Fibroblast of lung (primary cell): ENCODE results near the gene TMTC3. TPM values are rescaled to one million over a fixed set of nuclear protein-coding genes. Genes with fewer than 3 reads are reported as not detected.

Source experiments
- DNase-seq, 2 donors: peaks; one replicate each; pipeline versions ENCODE4 v3.0.0 to v3.0.0-alpha.2; 2010; ENCODE audit warnings: low read depth in 2 of 2
- H2AFZ ChIP-seq: 2 replicates; pipeline ENCODE4 v1.5.1; 2012; ENCODE audit warnings: low read length, control low read depth, inconsistent platforms
- H3K27ac ChIP-seq: 2 replicates; pipeline ENCODE4 v1.5.1; 2011; ENCODE audit warnings: low read length, control low read depth; ENCODE audit not compliant: insufficient read depth
- H3K27me3 ChIP-seq: 2 replicates; pipeline ENCODE4 v1.5.1; 2011; ENCODE audit warnings: mild to moderate bottlenecking, low read length; ENCODE audit not compliant: control insufficient read depth, insufficient read depth
- H3K36me3 ChIP-seq: 2 replicates; pipeline ENCODE4 v1.5.1; 2011; ENCODE audit warnings: low read length; ENCODE audit not compliant: control insufficient read depth, insufficient read depth
- H3K4me1 ChIP-seq: 2 replicates; pipeline ENCODE4 v1.5.1; 2011; ENCODE audit warnings: low read length; ENCODE audit not compliant: control insufficient read depth, insufficient read depth; ENCODE audit errors: extremely low read depth
- H3K4me2 ChIP-seq: 2 replicates; pipeline ENCODE4 v1.5.1; 2011; ENCODE audit warnings: low read length, control low read depth; ENCODE audit not compliant: insufficient read depth; ENCODE audit errors: extremely low read depth
- H3K4me3 ChIP-seq, 4 experiments: fragments of 200-600 bp in 1 of 4; sonication (generic) in 1 of 4; replicated peaks in 1 of 4; 2 replicates each; pipeline ENCODE4 v1.5.1; 2011 to 2016; ENCODE audit warnings: low read length in 4 of 4, low read depth in 3 of 4, mild to moderate bottlenecking in 3 of 4, control low read depth in 2 of 4, inconsistent platforms in 1 of 4, mixed read lengths in 1 of 4; ENCODE audit not compliant: insufficient read depth in 1 of 4; ENCODE audit errors: control extremely low read depth in 1 of 4
- H3K79me2 ChIP-seq: 2 replicates; pipeline ENCODE4 v1.5.1; 2012; ENCODE audit warnings: mild to moderate bottlenecking, low read length, inconsistent platforms; ENCODE audit not compliant: control insufficient read depth, insufficient read depth
- H3K9ac ChIP-seq: 2 replicates; pipeline ENCODE4 v1.5.1; 2011; ENCODE audit warnings: mild to moderate bottlenecking, low read length, control low read depth; ENCODE audit not compliant: insufficient read depth
- H3K9me3 ChIP-seq: 2 replicates; pipeline ENCODE4 v1.5.1; 2012; ENCODE audit warnings: low read depth, low read length; ENCODE audit not compliant: control insufficient read depth, insufficient read depth
- H4K20me1 ChIP-seq: 2 replicates; pipeline ENCODE4 v1.5.1; 2011; ENCODE audit warnings: low read length; ENCODE audit not compliant: control insufficient read depth, insufficient read depth; ENCODE audit errors: extremely low read depth
- CTCF ChIP-seq, 2 donors: IDR thresholded peaks in 1 of 2; conservative IDR thresholded peaks in 1 of 2; 1 replicate in 1 of 2; 2 replicates in 1 of 2; pipeline ENCODE4 v1.5.1; 2011 to 2012; ENCODE audit warnings: low read length in 2 of 2, control low read depth in 1 of 2, inconsistent platforms in 1 of 2, low read depth in 1 of 2, mild to moderate bottlenecking in 1 of 2
- EZH2 ChIP-seq: IDR thresholded peaks from 2 replicates; pipeline ENCODE4 v1.5.1; 2012; ENCODE audit warnings: low read length, control low read depth, mild to moderate bottlenecking; ENCODE audit errors: missing control alignments
- polyA plus RNA-seq, 2 donors: library from polyadenylated mRNA; depleted of rRNA in 1 of 2; stranded (reverse) in 1 of 2; unstranded in 1 of 2; fragments of >200 nt; gene quantifications; 2 replicates each; pipeline ENCODE4 v1.2.1, GENCODE V29; 2011 to 2012; ENCODE audit warnings: missing spikeins in 1 of 2
- total RNA-seq: library from RNA; depleted of rRNA; stranded (reverse); fragments of >200 nt; gene quantifications from 2 replicates; pipeline ENCODE4 v1.2.1, GENCODE V29; 2014

The TMTC3 gene
- total and polyA plus RNA-seq, 2 donors (not counting 1 experiment from before 2014, with no cell fraction given) = 32.5 to 59.7 TPM

GRCh38 chr12:88242571-88242925 lies 100.4 kb downstream of the TMTC3 start:
- Histone ChIP-seq H3K4me2 (peak overlapping the region; percentile 65), H3K27ac (peak overlapping the region; percentile 80), H3K9ac (no peak overlapping the region), H3K27me3 (no peaks in the 10 kb centered on the region), H2AFZ (no peak overlapping the region), H3K79me2 (no peaks in the 10 kb centered on the region), H3K4me3 (no peak overlapping the region), H3K4me1 (peaks cover 15% of the 10 kb centered on the region), H3K36me3 (no peaks in the 10 kb centered on the region), H3K9me3 (no peaks in the 10 kb centered on the region), H4K20me1 (no peaks in the 10 kb centered on the region)
- TF ChIP-seq CTCF (conservative IDR thresholded peaks at IDR 0.05 in 1 of 2, IDR thresholded peaks at IDR 0.05 in 1 of 2; ENCODE audit: low read depth in 1 of 2, low read length in 2 of 2) = no peak
- TF ChIP-seq EZH2 = no peak
- peak; percentile 79 to 92 for DNase-seq

- Histone ChIP-seq H3K9me3 (no peaks in the 10 kb centered on the region), H3K4me2 (peak overlapping the region; percentile 65), H3K9ac (no peak overlapping the region), H3K27me3 (no peaks in the 10 kb centered on the region), H3K79me2 (no peaks in the 10 kb centered on the region), H3K4me1 (peaks cover 15% of the 10 kb centered on the region), H2AFZ (no peak overlapping the region), H3K27ac (peak overlapping the region; percentile 80), H3K36me3 (no peaks in the 10 kb centered on the region), H3K4me3 (no peak overlapping the region), H4K20me1 (no peaks in the 10 kb centered on the region)
- TF ChIP-seq EZH2 (no peak), CTCF (conservative IDR thresholded peaks at IDR 0.05 in 1 of 2, IDR thresholded peaks at IDR 0.05 in 1 of 2; ENCODE audit: low read depth in 1 of 2, low read length in 2 of 2) (no peak)
- DNase-seq = no peak
These were observed 100.8 kb downstream of the TMTC3 start for GRCh38 chr12:88242939-88243338.

GRCh38 chr12:88243982-88244381 lies 101.9 kb downstream of the TMTC3 start:
- H3K4me2 ChIP-seq = no peak overlapping the region
- no peaks in the 10 kb centered on the region for H3K27me3 ChIP-seq
- peak; percentile 25 to 50 for DNase-seq
- H3K9ac ChIP-seq = no peak overlapping the region
- no peaks in the 10 kb centered on the region for H3K36me3 ChIP-seq
- H3K79me2 ChIP-seq = no peaks in the 10 kb centered on the region
- no peak overlapping the region for H3K4me3 ChIP-seq
- H4K20me1 ChIP-seq = no peaks in the 10 kb centered on the region
- no peaks in the 10 kb centered on the region for H3K9me3 ChIP-seq
- peaks cover 15% of the 10 kb centered on the region for H3K4me1 ChIP-seq
- H3K27ac ChIP-seq = no peak overlapping the region
- TF ChIP-seq EZH2 (no peak), CTCF (conservative IDR thresholded peaks at IDR 0.05 in 1 of 2, IDR thresholded peaks at IDR 0.05 in 1 of 2; ENCODE audit: low read depth in 1 of 2, low read length in 2 of 2) (no peak)
- H2AFZ ChIP-seq = no peak overlapping the region
